Endothelial cell (in vitro differentiated cells): ENCODE results near the gene FAM53B. TPM values are rescaled to one million over a fixed set of nuclear protein-coding genes. Genes with fewer than 3 reads are reported as not detected.

Experiments used
- DNase-seq: peaks from one replicate; pipeline ENCODE4 v3.0.0; 2021; ENCODE audit warnings: low spot score
- H3K27ac Mint-ChIP-seq: one replicate; pipeline ENCODE4 v1.8.0; 2021; ENCODE audit warnings: mixed read lengths, inconsistent platforms; ENCODE audit not compliant: unreplicated experiment
- H3K27me3 Mint-ChIP-seq: one replicate; pipeline ENCODE4 v1.8.0; 2021; ENCODE audit warnings: mild to moderate bottlenecking, moderate library complexity, mixed read lengths, inconsistent platforms; ENCODE audit not compliant: unreplicated experiment
- H3K36me3 Mint-ChIP-seq: one replicate; pipeline ENCODE4 v1.8.0; 2021; ENCODE audit warnings: mild to moderate bottlenecking, low read depth, mixed read lengths, inconsistent platforms; ENCODE audit not compliant: unreplicated experiment
- H3K4me1 Mint-ChIP-seq: one replicate; pipeline ENCODE4 v1.8.0; 2021; ENCODE audit warnings: mild to moderate bottlenecking, mixed read lengths, inconsistent platforms; ENCODE audit not compliant: unreplicated experiment
- H3K4me3 Mint-ChIP-seq: one replicate; pipeline ENCODE4 v1.8.0; 2021; ENCODE audit warnings: mild to moderate bottlenecking, mixed read lengths, inconsistent platforms; ENCODE audit not compliant: unreplicated experiment
- H3K9me3 Mint-ChIP-seq: one replicate; pipeline ENCODE4 v1.8.0; 2021; ENCODE audit warnings: mixed read lengths, inconsistent platforms; ENCODE audit not compliant: unreplicated experiment
- CTCF ChIP-seq: fragments of 200-600 bp; sonication (generic); IDR thresholded peaks from one replicate; pipeline ENCODE4 v1.5.0; 2021; ENCODE audit warnings: antibody characterized with exemption; ENCODE audit not compliant: unreplicated experiment
- total RNA-seq: library from RNA; stranded (reverse); fragmentation: NEBNext Ultra II Directional; extraction: Animal tissue kit (Norgen Biotek cat#: 25700); gene quantifications from one replicate; pipeline ENCODE4 v1.2.1, GENCODE V29; 2021; ENCODE audit not compliant: unreplicated experiment

Gene FAM53B
- total RNA-seq, 1 donor from 2014 or later: 21.0 TPM

- no peak overlapping the region for H3K27ac Mint-ChIP-seq
- H3K4me3 Mint-ChIP-seq: no peak overlapping the region
- no peaks in the 10 kb centered on the region for H3K9me3 Mint-ChIP-seq
Observed at GRCh38 chr10:124602121-124602561, 142.0 kb downstream of the FAM53B start.

DNA sequence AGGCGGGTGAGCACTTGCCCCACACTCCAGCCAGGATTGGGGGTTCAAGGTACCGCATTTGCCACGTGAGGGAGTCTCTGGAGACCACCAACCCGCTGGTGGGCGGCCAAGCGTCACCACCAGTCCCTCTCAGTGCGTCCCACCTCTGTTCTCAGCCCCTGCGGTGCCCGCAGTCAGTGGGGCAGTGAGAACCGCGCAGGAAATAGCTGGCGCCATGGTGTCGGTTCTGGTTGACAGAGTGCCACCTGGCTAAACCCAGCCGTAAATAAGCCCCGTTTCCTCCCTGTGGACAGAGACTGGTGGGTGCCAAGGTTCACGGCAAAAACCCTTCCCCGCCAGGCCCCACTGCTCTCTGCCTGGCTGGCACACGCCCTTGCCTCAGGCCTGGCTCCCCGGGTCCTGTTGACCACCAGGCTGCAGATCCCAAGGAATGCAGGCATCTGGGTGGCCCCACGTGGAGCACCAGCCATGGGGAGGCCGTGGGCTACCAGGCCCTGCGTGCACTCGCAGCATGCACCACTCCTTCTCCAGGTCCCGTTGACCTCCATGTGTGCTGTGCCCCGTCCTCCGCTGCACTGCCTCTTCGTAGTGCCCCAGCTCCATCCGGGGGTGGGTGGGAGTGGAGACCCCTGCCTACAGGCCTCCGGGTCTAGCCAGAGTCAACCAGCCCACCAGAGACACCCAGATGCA is 142.6 kb downstream of the FAM53B start:
- no peak for DNase-seq
- no peak for TF ChIP-seq CTCF
- Mint-ChIP-seq H3K36me3 (peaks cover 6% of the 10 kb centered on the region), H3K4me1 (no peaks in the 10 kb centered on the region), H3K27me3 (peaks cover 11% of the 10 kb centered on the region), H3K9me3 (no peaks in the 10 kb centered on the region), H3K27ac (no peak overlapping the region), H3K4me3 (no peak overlapping the region)

More at GRCh38 chr10:124602121-124602561, 142.0 kb downstream of the FAM53B start:
- no peak for TF ChIP-seq CTCF
- Mint-ChIP-seq H3K36me3 (peaks cover 6% of the 10 kb centered on the region), H3K4me1 (peaks cover 5% of the 10 kb centered on the region), H3K27me3 (peaks cover 10% of the 10 kb centered on the region)
- DNase-seq: no peak

DNA sequence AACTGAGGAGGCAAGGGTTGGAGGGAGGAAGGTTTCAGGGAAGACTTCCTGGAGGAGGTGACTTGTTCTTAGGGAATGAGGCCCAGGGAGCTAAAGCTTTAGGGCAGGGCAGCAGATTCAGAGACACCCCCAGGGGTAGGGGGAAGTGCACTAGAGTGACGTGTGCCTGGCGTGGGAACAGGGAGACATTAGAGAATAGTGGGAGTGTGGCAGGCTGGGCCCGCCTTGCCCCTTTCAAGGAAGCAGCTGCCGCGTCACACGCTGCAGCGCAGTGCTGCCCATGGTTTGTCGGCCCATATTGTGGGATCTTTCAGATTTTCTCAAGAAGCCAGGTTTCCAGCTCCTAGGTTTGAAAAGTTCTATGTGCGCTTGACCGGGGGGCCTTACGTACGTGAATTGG is 143.2 kb downstream of the FAM53B start:
- H3K4me1 Mint-ChIP-seq: peaks cover 3% of the 10 kb centered on the region
- no peaks in the 10 kb centered on the region for H3K9me3 Mint-ChIP-seq
- no peak overlapping the region for H3K4me3 Mint-ChIP-seq
- DNase-seq: no peak
- TF ChIP-seq CTCF: no peak
- H3K27me3 Mint-ChIP-seq: peaks cover 11% of the 10 kb centered on the region
- H3K36me3 Mint-ChIP-seq: peaks cover 6% of the 10 kb centered on the region
- no peak overlapping the region for H3K27ac Mint-ChIP-seq

- Mint-ChIP-seq H3K36me3 (peaks cover 6% of the 10 kb centered on the region), H3K4me3 (no peak overlapping the region), H3K9me3 (no peaks in the 10 kb centered on the region), H3K27me3 (peaks cover 11% of the 10 kb centered on the region), H3K27ac (no peak overlapping the region), H3K4me1 (peaks cover 3% of the 10 kb centered on the region)
- DNase-seq: no peak
- TF ChIP-seq CTCF: no peak
Observed at GRCh38 chr10:124600051-124600880, 143.9 kb downstream of the FAM53B start.
